ENCODE data around the gene CHST11.
"Not testable (repeated sequence)": the region's sequence is repeated elsewhere in the genome, so short reads cannot be mapped to it uniquely, and the experiment has no call there.

The CHST11 gene

DNA sequence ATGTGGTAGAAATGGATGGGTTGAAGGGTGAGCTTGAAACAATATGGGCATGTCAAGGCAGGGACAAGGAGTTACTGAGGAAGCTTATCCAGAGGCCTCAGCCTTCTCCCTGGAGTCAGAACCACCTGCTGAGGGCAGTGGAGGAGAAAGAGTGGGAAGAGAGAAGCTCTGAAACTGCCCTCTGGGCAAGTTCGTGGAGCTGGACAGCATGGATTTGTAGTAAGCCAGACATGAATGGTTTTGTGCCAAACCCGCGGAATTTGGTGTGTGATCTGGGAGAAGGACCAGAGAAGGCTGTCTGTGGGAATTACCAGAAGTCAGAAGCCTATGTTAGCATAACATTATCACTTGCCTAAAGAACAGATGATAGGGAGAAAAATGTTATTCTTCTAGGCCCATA is 336.5 kb downstream of the CHST11 start:
- no peak for DNase-seq

GRCh38 chr12:104793968-104794367 is 337.2 kb downstream of the CHST11 start:
- DNase-seq = no peak

- DNase-seq = no peak
Measured at GRCh38 chr12:104796475-104796862, 339.7 kb downstream of the CHST11 start.

GRCh38 chr12:104799458-104799857 is 342.7 kb downstream of the CHST11 start:
- DNase-seq = no peak

DNA sequence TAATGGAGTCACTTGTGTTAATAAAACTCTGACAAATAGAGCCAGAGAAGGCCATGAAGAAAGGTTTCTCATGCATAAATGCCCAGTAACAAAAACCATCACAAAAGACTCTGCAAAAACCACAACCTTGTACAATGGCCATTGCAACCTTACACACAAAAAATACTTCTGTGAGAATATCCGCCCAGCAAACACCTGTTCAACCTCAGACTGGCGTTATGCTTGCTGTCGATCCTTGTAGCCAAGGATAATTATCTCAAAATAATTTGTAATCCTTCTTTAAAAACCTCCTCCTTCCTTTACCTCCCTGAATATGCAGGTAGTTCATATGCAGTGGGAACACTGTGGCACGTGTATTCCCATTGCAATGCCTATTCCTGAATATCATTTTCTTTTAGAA is 344.3 kb downstream of the CHST11 start:
- no peak for DNase-seq

- no peak for DNase-seq
Measured at GRCh38 chr12:104801427-104801826, 344.7 kb downstream of the CHST11 start.

DNA sequence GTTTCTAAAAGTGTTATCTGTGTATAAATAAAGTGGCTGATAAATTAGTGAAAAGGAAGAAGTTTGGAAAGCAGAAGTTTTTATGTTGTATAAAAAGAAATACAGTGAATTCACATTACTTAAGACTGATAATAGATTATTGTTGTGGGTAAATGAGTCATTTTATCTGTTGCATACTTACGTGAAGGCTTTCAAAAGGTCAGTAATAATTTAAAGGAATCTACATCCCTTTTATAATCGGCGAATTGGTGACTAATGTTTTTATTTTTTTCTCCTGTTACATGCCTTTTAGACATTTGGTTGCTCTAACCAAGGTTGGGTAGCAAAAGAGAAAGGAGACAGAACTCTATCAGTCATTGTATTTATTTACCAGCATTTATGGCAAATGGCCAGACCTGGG is 345.5 kb downstream of the CHST11 start:
- no peak for DNase-seq

GRCh38 chr12:104805186-104805585 is 348.4 kb downstream of the CHST11 start:
- DNase-seq = no peak

GRCh38 chr12:104806194-104806593 is 349.4 kb downstream of the CHST11 start:
- DNase-seq = not testable (repeated sequence)

- DNase-seq = no peak
Measured at GRCh38 chr12:104809251-104809650, 352.5 kb downstream of the CHST11 start.

GRCh38 chr12:104809706-104810385 is 353.1 kb downstream of the CHST11 start:
- no peak for DNase-seq
